SK-N-SH (cell line): ENCODE data around the gene MEI4.

Experiments used
- CHD2 ChIP-seq: fragments of 150-350 bp; IDR thresholded peaks from 2 replicates; pipeline ENCODE4 v1.6.1; 2018; ENCODE audit warnings: low read length; ENCODE audit not compliant: partially characterized antibody
- CTCF ChIP-seq: fragments of 200-600 bp; sonication (generic); IDR thresholded peaks from 2 replicates; pipeline ENCODE4 v1.6.1; 2017; ENCODE audit warnings: antibody characterized with exemption, mild to moderate bottlenecking, moderate library complexity
- EZH2phosphoT487 ChIP-seq: fragments of 200-600 bp; sonication (generic); IDR thresholded peaks from 2 replicates; pipeline ENCODE4 v1.6.1; 2017; ENCODE audit warnings: low read depth, mixed run types, mild to moderate bottlenecking, antibody characterized with exemption, moderate library complexity, borderline replicate concordance
- POLR2AphosphoS5 ChIP-seq: IDR thresholded peaks from 2 replicates; pipeline ENCODE4 v1.6.1; 2012; ENCODE audit warnings: low read depth, low read length
- REST ChIP-seq: IDR thresholded peaks from 2 replicates; pipeline ENCODE4 v1.6.1; 2012; ENCODE audit warnings: mild to moderate bottlenecking, low read depth, low read length, moderate library complexity
- SIN3A ChIP-seq: IDR thresholded peaks from 2 replicates; pipeline ENCODE4 v1.6.1; 2012; ENCODE audit warnings: low read depth, mild to moderate bottlenecking, low read length, moderate library complexity, borderline replicate concordance
- SMC3 ChIP-seq: IDR thresholded peaks from 2 replicates; pipeline ENCODE4 v1.6.1; 2012; ENCODE audit warnings: low read depth, low read length, improper control_type of control experiment
- TAF1 ChIP-seq: IDR thresholded peaks from 2 replicates; pipeline ENCODE4 v1.6.1; 2012; ENCODE audit warnings: low read depth, mild to moderate bottlenecking, low read length, moderate library complexity, borderline replicate concordance
- TCF12 ChIP-seq: IDR thresholded peaks from 2 replicates; pipeline ENCODE4 v1.4.0; 2012
- TEAD4 ChIP-seq: IDR thresholded peaks from 2 replicates; pipeline ENCODE4 v1.4.0; 2012; ENCODE audit warnings: mild to moderate bottlenecking, borderline replicate concordance; ENCODE audit not compliant: insufficient read depth
- TF ChIP-seq, protein P1 (sequence below): IDR thresholded peaks from 2 replicates; pipeline ENCODE4 v1.4.0; 2012; ENCODE audit warnings: low read depth
- TF ChIP-seq, protein P2 (sequence below): IDR thresholded peaks from 2 replicates; pipeline ENCODE4; 2012

GRCh38 chr6:77607004-77607403 is 45.8 kb upstream of the MEI4 start:
- no peak for TF ChIP-seq CTCF
- TF ChIP-seq REST, result no peak
- TF ChIP-seq CHD2, result no peak
- TF ChIP-seq POLR2AphosphoS5, result no peak
- TF ChIP-seq, protein P1, sequence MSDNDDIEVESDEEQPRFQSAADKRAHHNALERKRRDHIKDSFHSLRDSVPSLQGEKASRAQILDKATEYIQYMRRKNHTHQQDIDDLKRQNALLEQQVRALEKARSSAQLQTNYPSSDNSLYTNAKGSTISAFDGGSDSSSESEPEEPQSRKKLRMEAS, result no peak
- TF ChIP-seq, protein P2, sequence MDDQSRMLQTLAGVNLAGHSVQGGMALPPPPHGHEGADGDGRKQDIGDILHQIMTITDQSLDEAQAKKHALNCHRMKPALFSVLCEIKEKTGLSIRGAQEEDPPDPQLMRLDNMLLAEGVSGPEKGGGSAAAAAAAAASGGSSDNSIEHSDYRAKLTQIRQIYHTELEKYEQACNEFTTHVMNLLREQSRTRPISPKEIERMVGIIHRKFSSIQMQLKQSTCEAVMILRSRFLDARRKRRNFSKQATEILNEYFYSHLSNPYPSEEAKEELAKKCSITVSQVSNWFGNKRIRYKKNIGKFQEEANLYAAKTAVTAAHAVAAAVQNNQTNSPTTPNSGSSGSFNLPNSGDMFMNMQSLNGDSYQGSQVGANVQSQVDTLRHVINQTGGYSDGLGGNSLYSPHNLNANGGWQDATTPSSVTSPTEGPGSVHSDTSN, result no peak
- no peak for TF ChIP-seq SIN3A
- no peak for TF ChIP-seq SMC3
- TF ChIP-seq TEAD4, result no peak
- TF ChIP-seq TAF1, result no peak
- no peak for TF ChIP-seq TCF12
- no peak for TF ChIP-seq EZH2phosphoT487
